Neural cell (in vitro differentiated cells): Measurements from ENCODE around the gene FAM163B. TPM values are rescaled to one million over a fixed set of nuclear protein-coding genes. Genes with fewer than 3 reads are reported as not detected.

Source experiments
- H2AFZ ChIP-seq: fragments of 200-600, 300-800 bp; sonication (generic), shearing (Covaris generic); 2 replicates; pipeline ENCODE4 v1.6.0; 2014; ENCODE audit warnings: low read depth, mild to moderate bottlenecking, antibody characterized with exemption, low read length, moderate library complexity
- H3F3A ChIP-seq: fragments of 200-600 bp; shearing (Covaris generic); 2 replicates; pipeline ENCODE4 v1.6.1; 2016; ENCODE audit warnings: mild to moderate bottlenecking, moderate library complexity, mixed read lengths, antibody characterized with exemption, low read length; ENCODE audit not compliant: insufficient read depth, poor library complexity, severe bottlenecking
- H3K27ac ChIP-seq: fragments of 200-600, 300-800 bp; sonication (generic), shearing (Covaris generic); 2 replicates; pipeline ENCODE4 v1.5.1; 2014; ENCODE audit warnings: mild to moderate bottlenecking, low read length, moderate library complexity
- H3K27me3 ChIP-seq: fragments of 300-800, 200-600 bp; sonication (generic), shearing (Covaris generic); 2 replicates; pipeline ENCODE4 v1.6.0; 2014; ENCODE audit warnings: mild to moderate bottlenecking, low read depth, low read length, moderate library complexity; ENCODE audit not compliant: insufficient read depth
- H3K36me3 ChIP-seq: fragments of 300-800, 200-600 bp; sonication (generic), shearing (Covaris generic); 2 replicates; pipeline ENCODE4 v1.5.1; 2014; ENCODE audit warnings: mild to moderate bottlenecking, antibody characterized with exemption, low read length, moderate library complexity; ENCODE audit not compliant: insufficient read depth
- H3K4me2 ChIP-seq: fragments of 300-800, 200-600 bp; sonication (generic), shearing (Covaris generic); 2 replicates; pipeline ENCODE4 v1.6.0; 2014; ENCODE audit warnings: mild to moderate bottlenecking, low read length
- H3K4me3 ChIP-seq: fragments of 300-800, 200-600 bp; sonication (generic), shearing (Covaris generic); 2 replicates; pipeline ENCODE4 v1.5.1; 2014; ENCODE audit warnings: mild to moderate bottlenecking, low read length, moderate library complexity
- H3K79me2 ChIP-seq: fragments of 200-600 bp; shearing (Covaris generic); replicated peaks from 2 replicates; pipeline ENCODE4 v1.6.0; 2014; ENCODE audit warnings: mild to moderate bottlenecking, low read length, moderate library complexity; ENCODE audit not compliant: insufficient read depth
- H3K9ac ChIP-seq: fragments of 300-800, 200-600 bp; sonication (generic), shearing (Covaris generic); 2 replicates; pipeline ENCODE4 v1.6.1; 2016; ENCODE audit warnings: mild to moderate bottlenecking, low read length, mixed read lengths
- H3K9me2 ChIP-seq: fragments of 200-600 bp; shearing (Covaris generic); 2 replicates; pipeline ENCODE4 v1.6.1; 2016; ENCODE audit warnings: mild to moderate bottlenecking, low read length, mixed read lengths; ENCODE audit not compliant: insufficient read depth
- H3K9me3 ChIP-seq: fragments of 200-600, 300-800 bp; sonication (generic), shearing (Covaris generic); 2 replicates; pipeline ENCODE4 v1.6.1; 2016; ENCODE audit warnings: mild to moderate bottlenecking, mixed run types, low read length, moderate library complexity, mixed read lengths
- H4K20me1 ChIP-seq: fragments of 200-600 bp; shearing (Covaris generic); 2 replicates; pipeline ENCODE4 v1.6.1; 2016; ENCODE audit warnings: mild to moderate bottlenecking, mixed run types; ENCODE audit not compliant: insufficient read depth
- CTCF ChIP-seq: fragments of 450-650 bp; IDR thresholded peaks from 2 replicates; pipeline ENCODE4 v1.5.1; 2014; ENCODE audit warnings: antibody characterized with exemption, mild to moderate bottlenecking, moderate library complexity; ENCODE audit not compliant: poor library complexity, severe bottlenecking
- EP300 ChIP-seq: fragments of 450-650 bp; conservative IDR thresholded peaks from 2 replicates; pipeline ENCODE4 v1.6.1; 2014; ENCODE audit warnings: antibody characterized with exemption, mild to moderate bottlenecking, moderate library complexity; ENCODE audit not compliant: poor library complexity, severe bottlenecking
- EZH2 ChIP-seq: fragments of 200-600, 300-800 bp; shearing (Covaris generic), sonication (generic); IDR thresholded peaks from 2 replicates; pipeline ENCODE4 v1.6.1; 2014; ENCODE audit warnings: antibody characterized with exemption, low read length, borderline replicate concordance, mild to moderate bottlenecking; ENCODE audit not compliant: insufficient read depth, poor library complexity, severe bottlenecking
- MXI1 ChIP-seq: fragments of 450-650 bp; conservative IDR thresholded peaks from 2 replicates; pipeline ENCODE4 v1.6.1; 2014; ENCODE audit warnings: antibody characterized with exemption, mild to moderate bottlenecking; ENCODE audit not compliant: poor library complexity, severe bottlenecking
- POLR2AphosphoS5 ChIP-seq: IDR thresholded peaks from 2 replicates; pipeline ENCODE4 v1.6.1; 2012
- RAD21 ChIP-seq: fragments of 450-650 bp; conservative IDR thresholded peaks from 2 replicates; pipeline ENCODE4 v1.6.1; 2014; ENCODE audit warnings: antibody characterized with exemption, mild to moderate bottlenecking, moderate library complexity
- REST ChIP-seq: IDR thresholded peaks from 2 replicates; pipeline ENCODE4 v1.6.1; 2012; ENCODE audit warnings: borderline replicate concordance
- SMC3 ChIP-seq: fragments of 450-650 bp; conservative IDR thresholded peaks from 2 replicates; pipeline ENCODE4 v1.6.1; 2014; ENCODE audit warnings: antibody characterized with exemption, mild to moderate bottlenecking, moderate library complexity; ENCODE audit not compliant: poor library complexity
- TAF1 ChIP-seq: IDR thresholded peaks from 2 replicates; pipeline ENCODE4 v1.6.1; 2012; ENCODE audit warnings: low read depth
- polyA plus RNA-seq: library from polyadenylated mRNA; depleted of rRNA; stranded (reverse); fragments of >200 nt; gene quantifications from 2 replicates; pipeline ENCODE4 v1.2.3, GENCODE V29; 2014

FAM163B gene
- polyA plus RNA-seq, 1 donor from 2014 or later, result 1.5 TPM

GRCh38 chr9:133553123-133553522, 56.1 kb downstream of the FAM163B start:
- Histone ChIP-seq H3K4me3 (no peak overlapping the region), H3F3A (no peaks in the 10 kb centered on the region), H4K20me1 (no peaks in the 10 kb centered on the region), H3K9me2 (no peaks in the 10 kb centered on the region), H3K4me2 (no peak overlapping the region), H3K9ac (no peak overlapping the region), H3K27ac (no peak overlapping the region), H3K9me3 (no peaks in the 10 kb centered on the region), H3K79me2 (no peaks in the 10 kb centered on the region), H3K36me3 (no peaks in the 10 kb centered on the region), H2AFZ (no peak overlapping the region), H3K27me3 (no peaks in the 10 kb centered on the region)
- no peak for TF ChIP-seq CTCF
- TF ChIP-seq TAF1, result no peak
- no peak for TF ChIP-seq POLR2AphosphoS5
- no peak for TF ChIP-seq MXI1
- no peak for TF ChIP-seq REST
- TF ChIP-seq EP300, result no peak
- no peak for TF ChIP-seq EZH2
- no peak for TF ChIP-seq SMC3
- no peak for TF ChIP-seq RAD21

- Histone ChIP-seq H3K36me3 (no peaks in the 10 kb centered on the region), H3K9me2 (no peaks in the 10 kb centered on the region), H3F3A (no peaks in the 10 kb centered on the region), H3K27me3 (no peaks in the 10 kb centered on the region), H3K9me3 (no peaks in the 10 kb centered on the region), H3K27ac (no peak overlapping the region), H3K9ac (no peak overlapping the region), H2AFZ (no peak overlapping the region), H4K20me1 (no peaks in the 10 kb centered on the region), H3K79me2 (no peaks in the 10 kb centered on the region), H3K4me3 (no peak overlapping the region), H3K4me2 (no peak overlapping the region)
- TF ChIP-seq EP300, result no peak
Measured at GRCh38 chr9:133552236-133552635, 57.0 kb downstream of the FAM163B start.

GRCh38 chr9:133551446-133551845, 57.7 kb downstream of the FAM163B start:
- Histone ChIP-seq H3K9me3 (no peaks in the 10 kb centered on the region), H3K27ac (no peak overlapping the region), H3K27me3 (no peaks in the 10 kb centered on the region), H3F3A (no peaks in the 10 kb centered on the region), H4K20me1 (no peaks in the 10 kb centered on the region), H2AFZ (no peak overlapping the region), H3K36me3 (no peaks in the 10 kb centered on the region), H3K4me2 (no peak overlapping the region), H3K9ac (no peak overlapping the region), H3K4me3 (no peak overlapping the region), H3K9me2 (no peaks in the 10 kb centered on the region), H3K79me2 (no peaks in the 10 kb centered on the region)
- TF ChIP-seq SMC3 (no peak), EZH2 (no peak), MXI1 (no peak)
